DND-41 (cell line): ENCODE data around the gene NCK2.

Source experiments
- ATAC-seq: fragments of 200-7000 bp; cut with Tn5 transposase; 3 replicates; pipeline ENCODE4 v1.9.1; 2021; ENCODE audit warnings: low read depth; ENCODE audit not compliant: insufficient read depth
- DNase-seq: peaks from one replicate; pipeline ENCODE4 v3.0.0-alpha.2; 2020
- H2AFZ ChIP-seq: 2 replicates; pipeline ENCODE4 v1.6.0; 2012; ENCODE audit warnings: low read depth, low read length
- H3K27ac ChIP-seq: 2 replicates; pipeline ENCODE4 v1.5.1; 2012; ENCODE audit warnings: low read length, inconsistent platforms
- H3K27me3 ChIP-seq: fragments of 200-600 bp; sonication (generic); 2 replicates; pipeline ENCODE4 v1.6.0; 2012; ENCODE audit warnings: low read length, mild to moderate bottlenecking, inconsistent platforms; ENCODE audit not compliant: insufficient read depth, poor library complexity
- H3K36me3 ChIP-seq: 2 replicates; pipeline ENCODE4 v1.5.1; 2012; ENCODE audit warnings: low read length, inconsistent platforms; ENCODE audit not compliant: insufficient read depth
- H3K4me1 ChIP-seq: 2 replicates; pipeline ENCODE4 v1.5.1; 2012; ENCODE audit warnings: mild to moderate bottlenecking, low read length; ENCODE audit not compliant: insufficient read depth
- H3K4me2 ChIP-seq: 2 replicates; pipeline ENCODE4 v1.6.0; 2012; ENCODE audit warnings: mild to moderate bottlenecking, moderate library complexity, low read length, inconsistent platforms; ENCODE audit not compliant: insufficient read depth
- H3K4me3 ChIP-seq, 2 experiments: fragments of 200-600 bp in 1 of 2; shearing (Covaris generic) in 1 of 2; 2 replicates each; pipeline ENCODE4 v1.5.1; 2012 to 2016; ENCODE audit warnings: inconsistent platforms in 2 of 2, low read length in 2 of 2, mild to moderate bottlenecking in 2 of 2, low read depth in 1 of 2, moderate library complexity in 1 of 2
- H3K79me2 ChIP-seq: 2 replicates; pipeline ENCODE4 v1.6.0; 2012; ENCODE audit warnings: low read length, inconsistent platforms; ENCODE audit not compliant: insufficient read depth
- H3K9ac ChIP-seq: 2 replicates; pipeline ENCODE4 v1.6.0; 2012; ENCODE audit warnings: low read depth, mild to moderate bottlenecking, inconsistent platforms, low read length, moderate library complexity
- H3K9me3 ChIP-seq: 2 replicates; pipeline ENCODE4 v1.5.1; 2012; ENCODE audit warnings: low read length, moderate library complexity, mild to moderate bottlenecking, inconsistent platforms; ENCODE audit not compliant: insufficient read depth, severe bottlenecking
- H4K20me1 ChIP-seq: 2 replicates; pipeline ENCODE4 v1.6.0; 2012; ENCODE audit warnings: low read length; ENCODE audit not compliant: insufficient read depth
- EZH2 ChIP-seq: IDR thresholded peaks from 3 replicates; pipeline ENCODE4 v1.6.1; 2012; ENCODE audit warnings: borderline replicate concordance, low read depth, mild to moderate bottlenecking, moderate library complexity, low read length, inconsistent platforms; ENCODE audit not compliant: severe bottlenecking
- TF ChIP-seq, protein P1 (sequence below): IDR thresholded peaks from 2 replicates; pipeline ENCODE4 v1.5.1; 2012; ENCODE audit warnings: borderline replicate concordance, low read length, moderate library complexity, mild to moderate bottlenecking; ENCODE audit not compliant: poor library complexity, severe bottlenecking; ENCODE audit errors: extremely low read depth

The NCK2 gene

DNA sequence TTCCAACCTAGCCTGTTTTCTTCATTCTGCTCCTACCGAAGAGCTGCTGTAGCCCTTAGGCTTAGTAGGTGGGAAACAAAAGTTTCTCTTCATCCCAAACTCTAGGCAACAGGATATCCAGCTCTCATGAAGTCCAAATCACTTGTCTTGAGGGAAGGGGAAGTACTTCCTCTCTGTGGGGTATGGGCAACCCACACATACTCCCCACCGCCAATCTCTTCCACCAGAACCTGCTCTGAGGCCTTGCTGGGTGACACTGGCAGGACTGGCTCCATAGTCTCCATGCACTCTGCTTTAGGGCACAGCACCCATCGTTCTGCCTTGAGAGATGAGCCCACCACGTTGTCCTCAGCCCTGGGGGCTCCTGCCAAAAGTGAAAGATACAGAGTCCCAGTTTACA is 173.0 kb downstream of the NCK2 start:
- TF ChIP-seq, protein P1, sequence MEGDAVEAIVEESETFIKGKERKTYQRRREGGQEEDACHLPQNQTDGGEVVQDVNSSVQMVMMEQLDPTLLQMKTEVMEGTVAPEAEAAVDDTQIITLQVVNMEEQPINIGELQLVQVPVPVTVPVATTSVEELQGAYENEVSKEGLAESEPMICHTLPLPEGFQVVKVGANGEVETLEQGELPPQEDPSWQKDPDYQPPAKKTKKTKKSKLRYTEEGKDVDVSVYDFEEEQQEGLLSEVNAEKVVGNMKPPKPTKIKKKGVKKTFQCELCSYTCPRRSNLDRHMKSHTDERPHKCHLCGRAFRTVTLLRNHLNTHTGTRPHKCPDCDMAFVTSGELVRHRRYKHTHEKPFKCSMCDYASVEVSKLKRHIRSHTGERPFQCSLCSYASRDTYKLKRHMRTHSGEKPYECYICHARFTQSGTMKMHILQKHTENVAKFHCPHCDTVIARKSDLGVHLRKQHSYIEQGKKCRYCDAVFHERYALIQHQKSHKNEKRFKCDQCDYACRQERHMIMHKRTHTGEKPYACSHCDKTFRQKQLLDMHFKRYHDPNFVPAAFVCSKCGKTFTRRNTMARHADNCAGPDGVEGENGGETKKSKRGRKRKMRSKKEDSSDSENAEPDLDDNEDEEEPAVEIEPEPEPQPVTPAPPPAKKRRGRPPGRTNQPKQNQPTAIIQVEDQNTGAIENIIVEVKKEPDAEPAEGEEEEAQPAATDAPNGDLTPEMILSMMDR = no peak
- no peak for TF ChIP-seq EZH2
- Histone ChIP-seq H3K4me2 (no peak overlapping the region), H3K4me3 (no peak overlapping the region), H3K27ac (no peak overlapping the region), H4K20me1 (no peaks in the 10 kb centered on the region), H3K36me3 (no peaks in the 10 kb centered on the region), H3K27me3 (no peaks in the 10 kb centered on the region), H2AFZ (no peak overlapping the region), H3K79me2 (no peaks in the 10 kb centered on the region), H3K4me1 (no peaks in the 10 kb centered on the region), H3K9me3 (peaks cover 22% of the 10 kb centered on the region), H3K9ac (no peak overlapping the region)
- ATAC-seq (no peak), DNase-seq (no peak)

DNA sequence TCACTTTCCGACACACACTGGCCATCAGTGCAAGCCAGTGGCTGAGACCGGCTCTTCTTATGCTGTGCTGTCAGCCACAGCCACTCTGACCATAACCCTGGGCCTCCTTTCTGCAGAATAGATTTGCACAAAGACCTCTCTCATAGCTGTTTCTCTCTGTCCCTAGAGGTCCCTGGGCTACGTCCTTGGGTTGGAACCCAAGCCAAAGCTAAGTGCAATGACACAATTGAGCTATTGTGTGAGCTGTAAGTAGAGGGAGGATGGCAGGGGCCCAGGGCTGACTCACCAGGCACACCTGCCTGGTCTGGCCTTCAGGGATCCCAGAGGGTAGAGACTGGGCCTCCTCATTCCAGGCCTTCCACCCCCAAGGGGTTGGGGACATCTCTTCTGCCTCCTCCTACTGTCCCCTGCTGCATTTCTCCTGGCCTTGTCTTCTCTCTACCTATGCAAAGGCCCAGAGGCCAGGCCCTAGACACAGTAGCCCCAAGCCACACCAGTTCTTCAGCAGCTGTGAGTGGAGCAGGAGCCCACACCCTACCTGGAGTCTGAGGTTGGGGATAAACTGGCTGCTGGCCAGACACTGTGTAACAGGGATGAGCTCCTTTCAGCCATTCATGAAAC is 174.6 kb downstream of the NCK2 start:
- Histone ChIP-seq H3K27me3 (no peaks in the 10 kb centered on the region), H3K27ac (no peak overlapping the region), H3K9me3 (peaks cover 17% of the 10 kb centered on the region), H2AFZ (no peak overlapping the region), H3K4me2 (no peak overlapping the region), H4K20me1 (no peaks in the 10 kb centered on the region), H3K79me2 (no peaks in the 10 kb centered on the region), H3K4me1 (no peaks in the 10 kb centered on the region), H3K9ac (no peak overlapping the region), H3K36me3 (no peaks in the 10 kb centered on the region), H3K4me3 (no peak overlapping the region)
- DNase-seq (no peak), ATAC-seq (no peak; the same call in 2 of the 3 replicates)
- no peak for TF ChIP-seq EZH2
- TF ChIP-seq, protein P1 = no peak

DNA sequence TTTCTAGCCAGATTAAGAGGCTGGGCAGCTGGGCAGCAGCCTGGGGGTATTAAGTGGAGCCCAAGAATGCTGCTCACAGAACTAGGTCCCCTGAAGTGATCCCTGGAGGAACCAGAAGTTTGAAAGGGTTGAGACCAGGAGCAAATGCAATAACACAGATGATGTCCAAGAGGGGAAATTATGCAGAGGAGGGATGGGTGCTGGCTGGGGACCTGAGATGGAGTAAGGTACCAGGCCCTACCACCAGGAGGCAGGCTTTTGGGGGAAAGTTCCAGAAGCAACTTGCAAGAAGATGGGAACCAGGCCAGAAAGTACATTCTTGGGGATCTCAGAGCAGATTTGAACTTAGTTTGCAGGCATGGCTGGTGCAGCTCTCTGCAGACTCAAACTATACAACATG is 175.1 kb downstream of the NCK2 start:
- Histone ChIP-seq H3K4me3 (no peak overlapping the region), H3K4me1 (no peaks in the 10 kb centered on the region), H4K20me1 (no peaks in the 10 kb centered on the region), H3K9me3 (peaks cover 11% of the 10 kb centered on the region), H3K27me3 (no peaks in the 10 kb centered on the region), H3K36me3 (no peaks in the 10 kb centered on the region), H3K79me2 (no peaks in the 10 kb centered on the region), H2AFZ (no peak overlapping the region), H3K4me2 (no peak overlapping the region), H3K9ac (no peak overlapping the region), H3K27ac (no peak overlapping the region)
- DNase-seq = peak; percentile 39
- no peak for ATAC-seq
- TF ChIP-seq, protein P1 = peak; percentile 61
- no peak for TF ChIP-seq EZH2
